WERI-Rb-1 (cell line): ENCODE results near the gene KRTAP10-2.

Source experiments
- DNase-seq: peaks from one replicate; pipeline ENCODE4 v3.0.0-alpha.2; 2020
- H3K27ac ChIP-seq: fragments of 250-450 bp; sonication (Bioruptor Pico); 2 replicates; pipeline ENCODE4 v1.5.1; 2020; ENCODE audit warnings: mild to moderate bottlenecking, moderate library complexity
- H3K27me3 ChIP-seq: fragments of 250-450 bp; sonication (Bioruptor Pico); 2 replicates; pipeline ENCODE4 v1.5.1; 2021; ENCODE audit warnings: mild to moderate bottlenecking, low read depth, moderate library complexity; ENCODE audit not compliant: insufficient read depth, severe bottlenecking
- H3K36me3 ChIP-seq: fragments of 250-450 bp; sonication (Bioruptor Pico); 2 replicates; pipeline ENCODE4 v1.5.1; 2020; ENCODE audit warnings: mild to moderate bottlenecking, moderate library complexity
- H3K4me3 ChIP-seq: 2 replicates; pipeline ENCODE4 v1.5.1; 2011; ENCODE audit warnings: low read depth, mild to moderate bottlenecking, control low read depth, low read length
- H3K9me3 ChIP-seq: fragments of 250-450 bp; sonication (Bioruptor Pico); 2 replicates; pipeline ENCODE4 v1.5.1; 2021; ENCODE audit warnings: mild to moderate bottlenecking, moderate library complexity; ENCODE audit not compliant: severe bottlenecking
- CTCF ChIP-seq: IDR thresholded peaks from 2 replicates; pipeline ENCODE4 v1.5.1; 2011; ENCODE audit warnings: low read depth, mild to moderate bottlenecking, control low read depth, inconsistent platforms, low read length

KRTAP10-2 gene

GRCh38 chr21:44532712-44533111 lies 18.6 kb downstream of the KRTAP10-2 start:
- H3K27ac ChIP-seq = no peak overlapping the region
- H3K27me3 ChIP-seq = no peaks in the 10 kb centered on the region
- no peak overlapping the region for H3K4me3 ChIP-seq
- H3K9me3 ChIP-seq = no peaks in the 10 kb centered on the region
- DNase-seq = peak; percentile 4
- no peaks in the 10 kb centered on the region for H3K36me3 ChIP-seq
- no peak for TF ChIP-seq CTCF

- Histone ChIP-seq H3K27ac (no peak overlapping the region), H3K9me3 (no peaks in the 10 kb centered on the region), H3K27me3 (no peaks in the 10 kb centered on the region), H3K4me3 (no peak overlapping the region), H3K36me3 (no peaks in the 10 kb centered on the region)
- DNase-seq = peak; percentile 5
- no peak for TF ChIP-seq CTCF
These were observed 19.4 kb downstream of the KRTAP10-2 start for GRCh38 chr21:44531606-44532564.

- no peaks in the 10 kb centered on the region for H3K9me3 ChIP-seq
- DNase-seq = peak; percentile 6
- H3K36me3 ChIP-seq = no peaks in the 10 kb centered on the region
- no peak overlapping the region for H3K27ac ChIP-seq
- H3K4me3 ChIP-seq = no peak overlapping the region
- TF ChIP-seq CTCF = no peak
- H3K27me3 ChIP-seq = no peaks in the 10 kb centered on the region
These were observed 20.3 kb downstream of the KRTAP10-2 start for GRCh38 chr21:44530903-44531605.

- no peaks in the 10 kb centered on the region for H3K9me3 ChIP-seq
- no peaks in the 10 kb centered on the region for H3K36me3 ChIP-seq
- DNase-seq = peak; percentile 5
- no peak overlapping the region for H3K4me3 ChIP-seq
- no peaks in the 10 kb centered on the region for H3K27me3 ChIP-seq
- TF ChIP-seq CTCF = no peak
- H3K27ac ChIP-seq = no peak overlapping the region
These were observed 20.9 kb downstream of the KRTAP10-2 start for GRCh38 chr21:44530221-44530902.

- TF ChIP-seq CTCF = no peak
These were observed 21.7 kb downstream of the KRTAP10-2 start for GRCh38 chr21:44529503-44530125.

More at GRCh38 chr21:44529503-44530125, 21.7 kb downstream of the KRTAP10-2 start:
- H3K27ac ChIP-seq = no peak overlapping the region
- no peaks in the 10 kb centered on the region for H3K27me3 ChIP-seq
- H3K4me3 ChIP-seq = no peak overlapping the region
- DNase-seq = peak; percentile 5
- H3K36me3 ChIP-seq = no peaks in the 10 kb centered on the region
- peaks cover 7% of the 10 kb centered on the region for H3K9me3 ChIP-seq
